ENCODE results near the gene KCNQ5.

Gene KCNQ5

DNA sequence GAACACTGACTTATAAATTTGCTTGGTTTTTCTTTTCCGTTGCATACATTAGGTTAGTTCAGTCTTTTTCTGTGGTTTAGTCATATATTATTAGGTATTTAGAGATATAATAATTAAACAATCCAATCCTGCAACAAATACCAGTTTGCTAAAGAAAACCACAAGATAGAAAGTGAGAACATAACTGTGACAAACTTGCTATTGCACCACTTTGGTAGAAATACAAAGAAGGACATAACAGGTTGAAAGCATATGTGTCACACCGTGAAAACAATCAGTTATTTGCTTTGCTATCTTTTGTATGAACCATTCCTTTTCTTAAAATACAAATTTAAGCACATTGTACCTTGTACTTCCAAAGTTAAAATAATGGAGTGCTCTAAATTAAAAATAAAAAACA lies 42.0 kb upstream of the KCNQ5 start:
- Histone ChIP-seq H3K4me1 (ENCODE audit: control insufficient read depth, insufficient read depth, low read length) (no peaks in the 10 kb centered on the region), H3K9me3 (ENCODE audit: control insufficient read depth, insufficient read depth, low read depth, low read length) (no peaks in the 10 kb centered on the region), H3K27ac (ENCODE audit: extremely low read depth, low read depth, low read length) (no peak overlapping the region), H3K4me3 (ENCODE audit: low read depth, low read length) (no peak overlapping the region), H3K36me3 (ENCODE audit: control insufficient read depth in 2 of 2, insufficient read depth in 1 of 2, low read length in 2 of 2) (no peaks in the 10 kb centered on the region)
- TF ChIP-seq ZNF214 (tag by site-specific recombination; IDR thresholded peaks at IDR 0.05; ENCODE audit: borderline replicate concordance) = no peak
- no peak for TF ChIP-seq OSR2 (tag by site-specific recombination; IDR thresholded peaks at IDR 0.05)
- TF ChIP-seq ZNF239 (tag by site-specific recombination; IDR thresholded peaks at IDR 0.05) = no peak
- no peak for TF ChIP-seq REST (tag by site-specific recombination; IDR thresholded peaks at IDR 0.05)
- TF ChIP-seq ZNF350 (tag by site-specific recombination; IDR thresholded peaks at IDR 0.05) = no peak
- no peak for TF ChIP-seq ZNF549 (tag by site-specific recombination; IDR thresholded peaks at IDR 0.05)
- no peak for TF ChIP-seq GLIS1 (tag by site-specific recombination; IDR thresholded peaks at IDR 0.05)
- TF ChIP-seq KLF7 (tag by site-specific recombination; IDR thresholded peaks at IDR 0.05; ENCODE audit: borderline replicate concordance) = no peak
- TF ChIP-seq ZFP3 (tag by site-specific recombination; IDR thresholded peaks at IDR 0.05; ENCODE audit: low read depth) = no peak
- TF ChIP-seq YY1 (tag by site-specific recombination; IDR thresholded peaks at IDR 0.05) = no peak
- no peak for TF ChIP-seq ZNF555 (tag by site-specific recombination; conservative IDR thresholded peaks at IDR 0.05)
- TF ChIP-seq SETDB1 (IDR thresholded peaks at IDR 0.05; ENCODE audit: insufficient read length, low read length) = no peak
- TF ChIP-seq ZNF174 (tag by site-specific recombination; IDR thresholded peaks at IDR 0.05) = no peak
- no peak for TF ChIP-seq ZNF391 (tag by site-specific recombination; IDR thresholded peaks at IDR 0.05; ENCODE audit: borderline replicate concordance, low read depth)
- no peak for TF ChIP-seq ZNF211 (tag by site-specific recombination; IDR thresholded peaks at IDR 0.05; ENCODE audit: low read depth)
- TF ChIP-seq, protein P1, sequence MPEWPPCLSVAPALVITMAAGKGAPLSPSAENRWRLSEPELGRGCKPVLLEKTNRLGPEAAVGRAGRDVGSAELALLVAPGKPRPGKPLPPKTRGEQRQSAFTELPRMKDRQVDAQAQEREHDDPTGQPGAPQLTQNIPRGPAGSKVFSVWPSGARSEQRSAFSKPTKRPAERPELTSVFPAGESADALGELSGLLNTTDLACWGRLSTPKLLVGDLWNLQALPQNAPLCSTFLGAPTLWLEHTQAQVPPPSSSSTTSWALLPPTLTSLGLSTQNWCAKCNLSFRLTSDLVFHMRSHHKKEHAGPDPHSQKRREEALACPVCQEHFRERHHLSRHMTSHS (tag by site-specific recombination; IDR thresholded peaks at IDR 0.05) = no peak
- TF ChIP-seq, protein P2, sequence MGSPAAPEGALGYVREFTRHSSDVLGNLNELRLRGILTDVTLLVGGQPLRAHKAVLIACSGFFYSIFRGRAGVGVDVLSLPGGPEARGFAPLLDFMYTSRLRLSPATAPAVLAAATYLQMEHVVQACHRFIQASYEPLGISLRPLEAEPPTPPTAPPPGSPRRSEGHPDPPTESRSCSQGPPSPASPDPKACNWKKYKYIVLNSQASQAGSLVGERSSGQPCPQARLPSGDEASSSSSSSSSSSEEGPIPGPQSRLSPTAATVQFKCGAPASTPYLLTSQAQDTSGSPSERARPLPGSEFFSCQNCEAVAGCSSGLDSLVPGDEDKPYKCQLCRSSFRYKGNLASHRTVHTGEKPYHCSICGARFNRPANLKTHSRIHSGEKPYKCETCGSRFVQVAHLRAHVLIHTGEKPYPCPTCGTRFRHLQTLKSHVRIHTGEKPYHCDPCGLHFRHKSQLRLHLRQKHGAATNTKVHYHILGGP (tag by site-specific recombination; IDR thresholded peaks at IDR 0.05) = no peak
- no peak for TF ChIP-seq ZNF274 (IDR thresholded peaks at IDR 0.05; ENCODE audit: low read length)
- no peak for TF ChIP-seq ZNF274 (tag by site-specific recombination; IDR thresholded peaks at IDR 0.05; ENCODE audit: borderline replicate concordance)
- ChIA-PET POLR2A (no interaction called here), CTCF (interaction anchor here (0.6 to 5.2 kb wide), 17 partner anchors 10 to 550 kb away, joined by 3 to 92 read pairs (median 7); no protein-coding TSS in a partner anchor)

GRCh38 chr6:72580281-72580940 lies 41.5 kb upstream of the KCNQ5 start:
- Histone ChIP-seq H3K4me1 (ENCODE audit: control insufficient read depth, insufficient read depth, low read length) (no peaks in the 10 kb centered on the region), H3K9me3 (ENCODE audit: control insufficient read depth, insufficient read depth, low read depth, low read length) (no peaks in the 10 kb centered on the region), H3K36me3 (ENCODE audit: control insufficient read depth in 2 of 2, insufficient read depth in 1 of 2, low read length in 2 of 2) (no peaks in the 10 kb centered on the region), H3K27ac (ENCODE audit: extremely low read depth, low read depth, low read length) (no peak overlapping the region), H3K4me3 (ENCODE audit: low read depth, low read length) (no peak overlapping the region)
- POLR2A ChIA-PET = no interaction called here
- CTCF ChIA-PET = interaction anchor here (0.5 to 5.2 kb wide), 39 partner anchors 9 to 789 kb away, joined by 3 to 92 read pairs (median 3); no protein-coding TSS in a partner anchor
- no peak for TF ChIP-seq ZNF670 (tag by site-specific recombination; IDR thresholded peaks at IDR 0.05; ENCODE audit: low read depth)
- TF ChIP-seq, protein P3, sequence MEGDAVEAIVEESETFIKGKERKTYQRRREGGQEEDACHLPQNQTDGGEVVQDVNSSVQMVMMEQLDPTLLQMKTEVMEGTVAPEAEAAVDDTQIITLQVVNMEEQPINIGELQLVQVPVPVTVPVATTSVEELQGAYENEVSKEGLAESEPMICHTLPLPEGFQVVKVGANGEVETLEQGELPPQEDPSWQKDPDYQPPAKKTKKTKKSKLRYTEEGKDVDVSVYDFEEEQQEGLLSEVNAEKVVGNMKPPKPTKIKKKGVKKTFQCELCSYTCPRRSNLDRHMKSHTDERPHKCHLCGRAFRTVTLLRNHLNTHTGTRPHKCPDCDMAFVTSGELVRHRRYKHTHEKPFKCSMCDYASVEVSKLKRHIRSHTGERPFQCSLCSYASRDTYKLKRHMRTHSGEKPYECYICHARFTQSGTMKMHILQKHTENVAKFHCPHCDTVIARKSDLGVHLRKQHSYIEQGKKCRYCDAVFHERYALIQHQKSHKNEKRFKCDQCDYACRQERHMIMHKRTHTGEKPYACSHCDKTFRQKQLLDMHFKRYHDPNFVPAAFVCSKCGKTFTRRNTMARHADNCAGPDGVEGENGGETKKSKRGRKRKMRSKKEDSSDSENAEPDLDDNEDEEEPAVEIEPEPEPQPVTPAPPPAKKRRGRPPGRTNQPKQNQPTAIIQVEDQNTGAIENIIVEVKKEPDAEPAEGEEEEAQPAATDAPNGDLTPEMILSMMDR (tag by site-specific recombination; IDR thresholded peaks at IDR 0.05) = peak; percentile 44
- peak; percentile 84 for TF ChIP-seq ZBTB21 (tag by site-specific recombination; IDR thresholded peaks at IDR 0.05)
- no peak for TF ChIP-seq ZNF48 (tag by site-specific recombination; IDR thresholded peaks at IDR 0.05)
- TF ChIP-seq, protein P4, sequence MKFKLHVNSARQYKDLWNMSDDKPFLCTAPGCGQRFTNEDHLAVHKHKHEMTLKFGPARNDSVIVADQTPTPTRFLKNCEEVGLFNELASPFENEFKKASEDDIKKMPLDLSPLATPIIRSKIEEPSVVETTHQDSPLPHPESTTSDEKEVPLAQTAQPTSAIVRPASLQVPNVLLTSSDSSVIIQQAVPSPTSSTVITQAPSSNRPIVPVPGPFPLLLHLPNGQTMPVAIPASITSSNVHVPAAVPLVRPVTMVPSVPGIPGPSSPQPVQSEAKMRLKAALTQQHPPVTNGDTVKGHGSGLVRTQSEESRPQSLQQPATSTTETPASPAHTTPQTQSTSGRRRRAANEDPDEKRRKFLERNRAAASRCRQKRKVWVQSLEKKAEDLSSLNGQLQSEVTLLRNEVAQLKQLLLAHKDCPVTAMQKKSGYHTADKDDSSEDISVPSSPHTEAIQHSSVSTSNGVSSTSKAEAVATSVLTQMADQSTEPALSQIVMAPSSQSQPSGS (tag by site-specific recombination; IDR thresholded peaks at IDR 0.05; ENCODE audit: low read depth) = 0 out of 2 replicates have a peak, but pooled peaks have one; percentile 51
- TF ChIP-seq ZNF629 (tag by site-specific recombination; IDR thresholded peaks at IDR 0.05) = peak; percentile 70
- TF ChIP-seq ZNF654 (tag by site-specific recombination; IDR thresholded peaks at IDR 0.05; ENCODE audit: low read depth) = peak; percentile 63

Measured in HEK293 (cell line).